Dermis blood vessel endothelial cell (primary cell): ENCODE results near the gene CCDC70. TPM values are rescaled to one million over a fixed set of nuclear protein-coding genes. Genes with fewer than 3 reads are reported as not detected.

Experiments used
- DNase-seq: peaks from one replicate; pipeline ENCODE4 v3.0.0; 2010
- total RNA-seq: library from RNA; depleted of rRNA; stranded (reverse); fragments of >200 nt; gene quantifications from 2 replicates; pipeline ENCODE4 v1.2.3, GENCODE V29; 2014

CCDC70 gene
- total RNA-seq, 1 donor from 2014 or later: not detected

DNA sequence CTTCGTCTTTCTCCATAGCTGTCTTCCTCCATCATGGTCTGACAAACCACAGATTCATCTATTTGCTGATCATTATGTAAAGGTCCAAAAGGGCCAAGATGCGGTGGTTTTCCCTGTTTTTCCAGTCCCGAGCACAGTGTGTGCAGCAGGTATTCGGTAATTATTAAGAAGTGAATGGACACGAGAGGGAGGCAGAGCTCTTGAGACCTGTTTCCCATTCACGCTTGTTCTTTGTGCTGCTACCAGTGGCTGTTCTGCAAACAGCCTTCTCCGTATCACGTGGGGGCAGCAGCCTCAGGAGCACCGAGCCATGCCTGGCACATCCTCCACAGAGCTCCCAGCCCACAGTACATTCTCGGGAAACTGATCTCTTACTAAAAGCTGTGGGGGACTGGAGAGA lies 50.3 kb downstream of the CCDC70 start:
- no peak for DNase-seq

- DNase-seq: no peak
These were observed 50.9 kb downstream of the CCDC70 start for GRCh38 chr13:51912511-51913225.

DNA sequence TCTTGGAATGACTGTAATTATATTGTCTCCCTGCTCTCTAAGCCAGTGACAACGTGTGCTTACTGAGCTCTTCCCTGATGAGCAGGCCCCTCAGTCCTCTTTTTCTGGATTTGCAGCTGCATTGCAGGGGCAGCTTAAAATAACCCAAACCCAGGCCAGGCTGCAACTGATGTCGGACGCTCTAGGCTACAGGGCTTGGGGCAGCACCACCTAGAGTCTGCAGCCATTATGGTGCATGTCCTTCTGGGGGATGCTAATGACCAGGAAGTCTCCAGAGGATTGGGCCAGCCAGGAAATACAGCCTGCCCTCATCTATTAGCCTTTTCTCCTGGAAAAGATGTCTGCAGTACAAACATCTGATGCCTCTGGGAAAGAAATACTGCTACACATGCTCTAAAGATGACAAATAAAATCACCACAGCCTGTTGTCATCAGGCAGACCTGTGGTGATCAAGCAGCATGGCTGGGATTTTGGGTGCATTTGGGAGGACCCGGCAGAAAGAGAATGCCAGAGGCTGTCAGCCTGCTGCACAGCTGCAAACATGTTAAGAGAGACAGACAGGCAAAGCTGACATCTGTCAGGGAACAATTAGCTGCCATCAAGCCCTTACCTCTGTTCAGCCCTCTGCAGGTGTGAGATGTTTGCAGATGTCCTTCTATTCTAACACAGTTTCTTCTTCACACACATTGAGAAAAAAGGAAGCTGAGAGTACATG lies 51.8 kb downstream of the CCDC70 start:
- no peak for DNase-seq

DNA sequence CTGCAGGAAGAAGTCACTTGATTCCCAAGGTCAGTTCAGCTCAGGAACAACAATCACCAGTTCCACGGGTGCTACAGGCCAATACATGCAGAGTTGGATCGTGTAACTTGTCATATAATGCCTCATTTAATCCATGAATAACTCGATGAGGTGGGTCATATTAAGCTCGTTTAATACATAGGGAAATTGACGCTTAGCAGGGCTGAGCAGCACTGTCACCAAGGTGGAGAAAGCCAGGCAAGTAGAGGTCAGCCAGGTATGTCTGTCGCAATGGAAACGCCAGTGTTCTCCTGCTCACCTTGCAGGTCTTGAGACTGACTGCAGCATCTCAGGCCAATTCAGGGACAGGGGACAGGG lies 52.3 kb downstream of the CCDC70 start:
- no peak for DNase-seq

Other genes starting within 250 kb of the CCDC70 start
- 5.0 and 7.1 TPM in 2 replicates for gene DHRS12, start 57.8 kb upstream of the CCDC70 start, total RNA-seq
- not detected in 2 replicates for gene TMEM272, start 16.8 kb upstream of the CCDC70 start, total RNA-seq
- 6.1 and 12.3 TPM in 2 replicates for gene ATP7B, start 149.5 kb downstream of the CCDC70 start, total RNA-seq
- 20.3 and 31.5 TPM in 2 replicates for gene ALG11, start 150.4 kb downstream of the CCDC70 start, total RNA-seq
- 14.6 and 17.3 TPM in 2 replicates for gene UTP14C, start 162.7 kb downstream of the CCDC70 start, total RNA-seq